ENCODE results near the gene PBX3. TPM values are rescaled to one million over a fixed set of nuclear protein-coding genes. Genes with fewer than 3 reads are reported as not detected.

Gene PBX3
- total RNA-seq, 1 donor from 2014 or later = 22.2 TPM

DNA sequence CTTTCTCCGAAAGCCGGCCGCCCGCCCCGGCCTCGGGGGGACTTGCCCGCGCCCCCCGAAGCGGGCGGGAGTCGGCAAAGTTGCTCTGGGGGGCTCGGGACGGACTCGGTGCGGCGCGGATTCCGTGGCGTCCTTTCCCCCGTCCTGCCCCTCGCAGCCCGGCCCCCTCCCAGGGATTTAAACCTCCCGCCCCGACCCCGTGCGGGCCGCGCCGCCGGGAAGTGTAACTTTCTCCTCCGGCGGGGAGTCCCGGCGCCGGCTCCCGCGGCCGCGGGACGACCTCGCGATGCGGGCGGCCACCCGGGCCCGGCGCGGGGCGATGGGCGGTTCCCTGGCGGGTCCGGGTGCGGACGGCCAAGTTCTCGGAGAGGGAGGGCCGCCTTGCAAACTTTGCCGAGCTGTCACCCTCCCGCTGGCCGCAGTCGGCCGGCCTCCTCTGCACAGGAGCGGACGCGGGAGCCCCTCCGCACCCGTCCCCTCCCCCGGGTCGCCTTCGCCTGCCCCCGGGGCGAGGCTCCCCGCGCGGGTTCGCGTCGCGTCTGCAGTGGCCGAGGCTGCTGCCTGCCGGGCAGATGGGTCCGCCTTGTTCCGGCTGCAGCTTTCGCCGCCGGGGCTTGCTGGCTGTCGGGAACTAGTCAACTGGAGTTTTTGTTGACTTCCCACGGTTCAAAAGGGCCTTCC lies 732 bp downstream of the PBX3 start:
- intact Hi-C loops (cut with micrococcal nuclease) = loop anchor here (5.0 to 10.0 kb wide), 7 partner anchors 74 to 976 kb away; partner anchors contain the start of genes GAPVD1, NR6A1 and PPP6C

DNA sequence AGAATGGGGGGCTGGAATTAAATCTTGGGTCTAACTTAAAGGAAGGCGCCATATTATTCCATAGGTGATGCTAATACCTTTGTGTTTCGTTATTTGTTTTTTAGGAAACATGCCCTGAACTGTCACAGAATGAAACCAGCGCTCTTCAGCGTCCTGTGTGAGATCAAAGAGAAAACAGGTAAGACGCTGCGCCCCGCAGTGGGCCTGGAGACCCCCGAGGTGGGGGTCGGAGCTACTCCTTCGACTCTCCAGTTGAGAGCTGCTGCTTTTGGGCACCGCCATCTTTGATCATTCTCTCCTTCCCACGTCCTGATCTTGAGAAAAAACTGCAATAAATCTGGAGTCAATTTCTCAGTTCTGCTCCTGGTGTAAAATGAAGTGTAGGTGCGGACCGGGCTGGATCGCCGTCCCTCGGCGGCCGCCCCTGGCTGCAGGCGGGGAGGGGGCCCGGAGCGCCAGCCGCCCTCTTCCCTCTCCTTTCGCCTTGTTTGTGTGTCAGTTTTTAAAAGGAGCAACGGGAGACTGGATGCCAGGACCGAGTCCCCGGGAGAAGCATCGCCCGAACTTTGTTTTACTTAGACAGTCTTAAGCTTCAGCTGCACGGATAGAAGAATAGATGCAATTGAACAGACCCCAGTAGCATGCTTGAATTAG lies 1.4 kb downstream of the PBX3 start:
- intact Hi-C loops (cut with micrococcal nuclease) = loop anchor here (5.0 to 10.0 kb wide), 7 partner anchors 74 to 976 kb away; partner anchors contain the start of genes GAPVD1, NR6A1 and PPP6C

DNA sequence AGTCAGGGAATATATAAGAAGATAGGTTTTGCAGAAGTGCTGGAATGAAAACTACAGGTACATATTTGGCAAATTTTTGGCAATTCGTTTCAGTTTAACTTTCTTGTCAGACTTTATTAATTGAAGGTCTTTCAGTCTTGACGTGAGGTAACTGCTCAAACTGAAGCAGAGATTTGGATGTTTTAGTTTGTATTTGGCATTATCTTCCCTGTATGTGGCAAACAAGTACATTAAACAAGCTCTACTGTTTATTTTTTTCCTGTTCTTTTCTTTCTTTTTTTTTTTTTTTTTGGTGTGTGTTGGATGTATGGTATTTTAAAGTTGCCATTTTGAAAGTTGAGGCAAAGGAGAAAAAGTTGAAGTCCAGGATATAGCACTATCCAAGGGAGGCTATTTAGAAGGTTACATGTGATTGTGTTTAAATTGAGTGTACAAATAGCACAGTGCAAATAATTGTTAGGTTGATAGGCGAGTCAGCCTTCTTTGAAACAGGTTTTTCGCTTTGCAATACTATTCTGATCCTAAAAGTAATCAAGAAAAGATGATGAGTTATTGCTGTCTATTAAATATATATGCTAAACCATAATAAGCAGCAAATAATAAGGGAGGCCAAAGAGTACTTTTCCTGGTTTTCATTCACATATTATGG lies 2.2 kb downstream of the PBX3 start:
- intact Hi-C loops (cut with micrococcal nuclease) = loop anchor here (5.0 to 10.0 kb wide), 7 partner anchors 73 to 977 kb away; partner anchors contain the start of genes GAPVD1, NR6A1 and PPP6C

DNA sequence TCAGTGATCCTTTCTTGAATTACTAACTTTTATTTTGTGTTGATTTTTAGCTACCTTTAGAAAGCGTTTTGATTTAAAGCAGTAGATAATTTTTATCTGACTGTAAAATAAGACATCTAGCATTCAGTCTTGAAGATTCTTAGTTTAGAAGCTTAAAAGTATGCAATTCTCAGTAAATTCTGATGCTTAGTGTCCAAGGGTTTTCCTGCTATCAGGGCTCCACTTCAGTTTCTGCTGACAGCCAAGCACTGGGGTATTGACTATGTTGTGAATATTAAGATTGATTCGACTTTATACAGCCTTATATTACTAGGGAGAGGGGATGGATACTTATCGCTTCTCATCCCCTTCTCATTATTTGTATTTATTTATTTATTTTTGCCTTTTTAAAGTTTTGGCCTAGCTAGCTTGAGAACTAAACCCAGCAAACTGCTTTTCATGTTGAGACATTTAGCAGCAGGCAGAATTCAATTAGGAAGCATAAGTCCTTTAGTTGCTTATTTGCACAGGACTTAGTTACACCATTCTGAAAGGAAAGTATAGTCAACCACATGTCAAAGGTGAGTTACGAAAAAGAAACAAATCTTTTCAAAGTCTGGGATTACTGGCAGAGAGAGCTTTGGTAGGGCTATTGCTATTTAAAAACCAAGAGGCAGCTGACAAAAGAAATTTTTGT lies 2.9 kb downstream of the PBX3 start:
- intact Hi-C loops (cut with micrococcal nuclease) = loop anchor here (5.0 to 10.0 kb wide), 7 partner anchors 72 to 978 kb away; partner anchors contain the start of genes GAPVD1, NR6A1 and PPP6C

DNA sequence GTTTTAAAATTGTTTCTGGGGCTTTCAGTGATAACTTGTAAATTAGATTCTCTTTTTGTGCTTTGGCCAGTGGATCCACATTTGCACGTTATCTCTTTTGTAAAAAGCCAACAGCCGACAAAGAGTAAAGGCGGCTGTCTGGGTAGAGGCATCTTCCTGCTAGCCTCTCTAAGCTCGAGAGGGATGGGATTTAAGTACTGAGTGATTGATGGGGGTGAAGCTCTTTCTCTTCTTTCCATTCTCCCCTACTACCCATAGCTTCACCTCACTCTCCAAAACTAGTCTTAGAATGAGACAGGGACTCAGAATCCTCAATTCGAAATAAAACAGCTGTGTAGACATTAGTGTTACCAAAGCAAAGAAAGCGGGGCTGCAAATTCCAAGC lies 3.4 kb downstream of the PBX3 start:
- intact Hi-C loops (cut with micrococcal nuclease) = no loop called here

DNA sequence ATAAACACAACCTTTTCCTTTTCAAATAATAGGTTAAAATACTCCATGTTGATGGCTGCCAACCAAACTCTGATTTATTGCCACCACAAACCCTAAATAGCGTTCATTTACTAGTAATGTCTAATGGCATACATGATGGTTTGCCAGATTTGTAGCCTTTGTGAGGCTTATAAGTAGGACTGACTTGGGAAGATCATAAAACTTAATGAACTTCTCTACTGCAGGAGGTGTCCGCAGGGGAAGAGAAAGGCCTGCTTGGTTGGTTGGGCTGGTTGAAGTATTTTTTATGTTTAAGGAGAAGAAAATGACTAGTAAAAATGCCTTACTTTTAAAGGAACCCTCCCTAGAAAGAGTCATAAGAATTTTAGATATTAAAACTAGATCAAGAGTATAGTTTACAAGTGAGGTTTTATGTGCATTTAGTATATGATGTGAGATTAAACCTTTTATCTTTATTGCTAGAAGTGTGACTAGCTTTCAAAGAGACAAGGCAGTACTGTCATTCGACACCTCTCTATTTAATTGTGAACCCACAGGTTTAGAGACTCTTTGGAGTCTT lies 5.0 kb downstream of the PBX3 start:
- intact Hi-C loops (cut with micrococcal nuclease) = no loop called here

DNA sequence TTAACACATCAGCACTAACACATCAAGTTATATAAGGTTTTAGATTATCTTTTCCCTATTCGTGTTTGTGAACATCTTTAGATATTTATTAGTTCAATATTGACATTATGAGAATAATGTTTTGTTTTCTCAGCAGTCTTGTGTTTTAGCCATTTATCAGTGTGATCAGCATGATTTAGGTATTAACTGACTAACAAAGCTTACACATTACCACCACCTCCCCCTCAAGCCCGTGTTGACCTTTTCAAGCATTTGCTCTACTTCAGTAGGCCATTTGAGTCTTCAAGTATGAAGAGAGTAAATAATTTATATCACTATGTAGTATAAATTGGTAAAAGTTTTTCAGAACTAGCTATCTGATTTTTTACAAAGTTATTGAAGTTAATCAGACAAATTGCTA lies 6.9 kb downstream of the PBX3 start:
- intact Hi-C loops (cut with micrococcal nuclease) = no loop called here

DNA sequence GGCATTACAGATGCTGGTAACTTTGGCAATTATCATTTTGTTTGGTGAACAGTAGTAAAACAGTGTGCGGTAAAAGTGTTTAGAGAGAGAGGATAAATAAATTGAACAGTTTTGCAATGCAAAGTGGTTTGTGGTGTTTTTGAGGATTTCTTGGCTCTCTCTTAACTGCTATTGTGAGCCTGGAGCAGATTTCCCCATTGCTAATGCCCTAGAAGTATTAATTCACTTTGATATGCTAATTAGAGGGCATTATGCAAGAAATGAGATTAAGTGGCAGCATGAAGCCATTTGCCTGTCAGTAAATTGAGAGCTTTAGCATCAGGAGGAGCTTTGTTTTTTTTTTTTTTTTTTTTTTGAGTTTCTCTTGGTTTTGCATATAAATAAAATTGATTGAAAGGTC lies 8.2 kb downstream of the PBX3 start:
- intact Hi-C loops (cut with micrococcal nuclease) = no loop called here

DNA sequence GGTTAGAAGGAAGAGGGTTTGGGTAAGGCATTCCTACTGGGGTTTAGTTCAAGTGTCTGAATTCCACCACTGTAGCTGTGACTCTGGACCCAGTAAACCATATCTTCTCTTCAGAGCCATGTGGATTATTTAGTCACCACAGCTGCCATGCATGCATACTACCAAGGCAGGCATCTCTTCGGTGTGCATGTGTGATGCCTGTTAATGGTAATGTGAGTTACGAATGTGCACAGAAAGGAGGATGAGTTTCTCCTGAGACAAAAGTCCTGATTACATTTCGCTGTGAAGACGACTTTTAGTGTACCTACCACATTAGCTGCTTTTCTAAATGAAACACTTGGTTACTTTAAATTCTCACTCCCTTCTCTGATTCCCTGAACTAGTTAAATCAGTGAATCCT lies 9.3 kb downstream of the PBX3 start:
- intact Hi-C loops (cut with micrococcal nuclease) = no loop called here

DNA sequence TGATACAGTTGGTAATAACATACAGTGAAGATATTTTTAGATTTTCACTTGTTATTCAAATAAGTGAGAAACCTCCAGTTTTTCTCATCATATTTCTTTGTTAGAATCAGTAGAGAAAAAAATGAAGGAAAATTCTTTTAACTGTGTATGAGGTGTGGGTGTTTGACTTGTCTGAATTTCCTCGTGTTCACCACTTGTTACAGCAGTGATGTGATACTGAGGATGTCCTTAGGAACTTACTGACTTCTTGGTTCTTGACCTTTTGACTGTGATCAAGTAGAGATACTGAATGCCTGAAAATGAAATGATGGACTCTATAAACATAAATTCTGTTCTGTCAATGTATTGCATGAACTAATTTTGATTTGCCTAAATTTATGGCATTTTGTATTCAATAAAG lies 10.7 kb downstream of the PBX3 start:
- intact Hi-C loops (cut with micrococcal nuclease) = no loop called here

DNA sequence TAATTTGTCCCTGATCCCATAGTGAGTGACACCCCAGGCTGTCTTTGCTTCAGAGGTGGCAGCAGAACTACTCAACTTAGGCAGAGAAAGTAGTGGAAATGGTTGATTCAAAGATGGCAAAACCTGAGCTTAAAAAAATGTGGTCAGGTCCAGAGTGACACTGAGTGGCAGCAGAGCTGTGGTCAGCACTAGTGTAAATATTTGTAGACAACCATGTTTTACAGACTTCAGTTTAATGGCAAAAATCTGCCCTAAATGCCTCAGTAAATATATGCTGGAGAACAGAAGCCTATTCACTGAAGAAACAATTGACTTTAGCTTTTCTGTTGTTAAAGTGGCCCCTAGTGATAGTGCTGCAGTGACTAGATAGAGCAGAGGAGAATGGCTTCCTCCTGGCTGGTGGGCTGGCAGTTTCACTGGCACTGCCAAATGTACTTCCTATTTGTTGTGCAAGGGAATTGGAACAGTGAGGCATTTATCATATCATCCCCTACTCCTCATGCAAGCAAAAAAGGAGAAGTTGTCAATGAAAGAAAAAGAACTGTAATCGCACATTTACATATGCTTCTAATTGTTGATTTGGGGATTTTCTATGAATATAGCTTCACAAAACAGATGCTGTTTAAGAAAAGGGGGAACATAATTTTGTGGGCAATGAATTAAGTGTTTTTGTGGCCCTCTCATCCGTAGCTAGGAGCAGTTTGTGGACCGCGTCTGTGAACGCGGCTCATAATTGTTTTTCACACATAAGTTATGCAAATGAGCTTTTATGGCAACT lies 12.0 kb downstream of the PBX3 start:
- intact Hi-C loops (cut with micrococcal nuclease) = no loop called here

DNA sequence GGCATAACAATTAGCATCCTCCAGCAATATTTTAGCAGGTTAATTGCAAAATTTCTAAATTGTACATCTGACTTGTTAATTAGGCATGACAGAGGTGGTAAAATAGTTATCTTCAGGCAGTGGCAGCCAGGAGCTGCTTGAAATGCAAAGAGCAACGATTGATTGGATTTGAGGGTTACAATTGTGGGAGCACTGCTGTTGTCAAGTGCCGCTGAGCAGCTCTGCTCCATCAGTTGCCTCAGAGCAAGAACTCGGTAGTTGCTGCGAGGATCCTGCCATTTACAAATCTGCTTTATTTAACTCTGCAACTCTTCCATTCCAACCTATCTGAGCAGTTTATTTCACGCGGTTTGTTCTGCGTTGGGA lies 12.6 kb downstream of the PBX3 start:
- intact Hi-C loops (cut with micrococcal nuclease) = no loop called here

DNA sequence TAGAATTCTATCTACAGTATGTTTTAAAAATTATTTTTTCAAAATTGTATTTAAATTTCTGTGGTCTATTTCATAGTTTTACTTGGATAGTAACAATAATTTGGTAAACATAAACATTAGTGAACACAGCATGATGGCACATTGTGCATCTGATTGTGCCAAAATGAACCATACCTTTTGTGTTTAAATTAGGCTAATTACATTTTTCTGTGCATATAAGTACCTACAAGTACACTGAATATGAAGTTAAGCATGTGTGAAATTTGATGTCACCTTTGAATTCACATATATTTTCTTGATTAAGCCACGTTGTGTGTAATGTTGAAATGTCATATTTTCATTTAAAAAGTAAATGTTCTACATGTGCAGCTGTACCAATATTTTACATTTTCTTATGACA lies 13.4 kb downstream of the PBX3 start:
- intact Hi-C loops (cut with micrococcal nuclease) = no loop called here

DNA sequence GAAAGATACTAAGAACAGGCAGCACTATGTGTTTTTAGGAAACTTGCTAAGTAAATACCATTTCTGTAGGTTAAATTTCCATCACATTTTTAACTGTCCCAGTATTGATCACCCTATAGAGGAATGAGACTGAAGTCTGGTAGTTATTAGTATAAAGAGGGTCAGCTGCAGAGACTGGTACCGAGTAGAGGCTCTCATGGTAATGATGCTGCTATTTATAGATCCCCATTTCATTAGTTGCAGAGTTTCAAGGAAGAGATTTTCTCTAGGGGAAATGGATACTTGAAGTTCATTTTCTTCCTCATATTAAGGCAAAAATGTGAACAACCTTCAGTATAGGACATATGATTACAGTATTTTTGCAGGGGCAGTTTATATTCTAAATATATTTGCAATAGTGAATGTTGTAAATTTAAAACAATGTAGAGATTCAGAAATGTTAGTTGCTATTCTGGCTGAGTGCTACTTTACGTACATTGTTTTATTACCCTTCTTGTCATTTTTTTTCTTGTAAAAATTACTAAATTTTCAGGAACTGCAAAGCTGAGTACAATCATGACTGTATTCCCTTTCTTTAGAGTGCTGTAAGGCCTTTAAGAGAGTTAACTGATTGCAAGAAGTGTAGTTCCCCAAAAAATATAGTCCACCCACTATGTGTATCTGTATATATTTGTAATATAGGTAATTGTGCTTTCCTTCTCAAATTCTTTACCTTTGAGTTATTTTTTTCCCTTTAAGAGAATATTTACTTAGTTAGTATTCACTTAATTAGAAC lies 14.7 kb downstream of the PBX3 start:
- intact Hi-C loops (cut with micrococcal nuclease) = no loop called here

DNA sequence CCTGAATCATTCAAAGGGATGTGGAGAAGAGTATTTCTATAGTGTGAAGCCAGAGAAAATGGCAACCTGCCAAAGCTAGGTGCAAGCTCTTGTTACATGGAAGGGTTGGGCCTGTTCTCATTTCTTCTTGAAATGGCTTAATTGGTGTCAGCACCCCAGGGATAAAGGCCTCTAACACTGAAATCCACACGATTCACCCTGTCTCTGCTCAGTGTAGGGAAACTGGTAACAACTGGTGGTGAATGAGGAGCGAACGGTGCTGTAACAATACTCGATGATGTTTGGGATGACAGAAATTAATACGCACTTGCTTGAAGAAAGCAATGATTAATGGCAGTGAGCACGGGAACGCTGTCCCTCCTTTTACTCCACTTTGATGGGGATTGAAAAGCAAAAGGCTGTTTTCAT lies 16.2 kb downstream of the PBX3 start:
- intact Hi-C loops (cut with micrococcal nuclease) = no loop called here

DNA sequence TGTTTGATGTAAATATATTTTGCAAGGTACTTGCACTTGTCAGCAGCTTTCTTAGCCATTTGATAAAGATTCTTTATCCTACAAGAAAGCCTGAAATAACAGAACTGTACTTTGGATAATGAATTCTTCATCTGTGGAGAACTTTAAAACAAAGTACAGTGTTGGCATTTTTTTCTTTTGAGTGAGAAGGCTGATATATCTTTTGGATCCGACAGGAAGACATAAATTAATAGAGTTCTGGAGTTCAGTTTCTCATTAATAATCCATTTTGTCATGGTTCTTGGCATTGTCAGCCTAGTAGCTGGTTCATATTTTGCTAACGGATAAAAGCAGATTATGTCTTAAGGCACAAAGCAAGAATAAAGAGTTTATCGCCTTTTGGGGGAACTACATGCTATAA lies 17.0 kb downstream of the PBX3 start:
- intact Hi-C loops (cut with micrococcal nuclease) = no loop called here

DNA sequence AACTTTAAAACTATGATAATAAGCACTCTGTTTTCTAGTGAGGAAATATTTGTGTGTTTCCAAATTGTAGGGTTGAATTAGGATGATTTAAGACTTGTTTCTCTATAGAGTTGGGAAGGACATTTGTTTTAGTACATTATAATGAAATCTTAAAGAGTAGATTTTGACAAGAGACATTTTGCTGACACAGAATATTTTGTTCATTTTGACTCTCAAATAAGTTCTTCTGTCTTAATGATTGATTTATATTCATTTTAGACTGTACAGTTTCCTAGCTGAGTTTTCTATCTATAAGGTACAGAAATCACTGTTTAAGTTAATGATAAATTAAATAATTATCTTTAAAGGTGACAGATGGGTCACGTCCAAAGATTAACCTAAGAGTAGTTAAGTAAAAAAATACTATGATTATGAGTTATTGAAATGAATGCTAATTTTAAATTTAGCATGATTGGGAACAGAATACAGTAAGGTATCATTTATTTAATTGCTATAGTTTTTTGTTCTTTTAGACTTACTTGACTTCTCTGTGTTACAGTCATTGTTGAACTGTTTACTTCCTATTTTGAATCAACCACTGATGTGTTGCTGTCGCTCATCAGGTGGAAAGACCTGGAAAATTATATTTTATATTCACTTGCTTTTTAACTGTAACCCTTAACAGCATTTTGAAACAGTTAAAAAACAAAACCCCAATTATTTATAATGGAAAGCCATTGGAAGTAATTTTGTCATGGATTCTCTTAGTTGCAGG lies 19.5 kb downstream of the PBX3 start:
- intact Hi-C loops (cut with micrococcal nuclease) = no loop called here

DNA sequence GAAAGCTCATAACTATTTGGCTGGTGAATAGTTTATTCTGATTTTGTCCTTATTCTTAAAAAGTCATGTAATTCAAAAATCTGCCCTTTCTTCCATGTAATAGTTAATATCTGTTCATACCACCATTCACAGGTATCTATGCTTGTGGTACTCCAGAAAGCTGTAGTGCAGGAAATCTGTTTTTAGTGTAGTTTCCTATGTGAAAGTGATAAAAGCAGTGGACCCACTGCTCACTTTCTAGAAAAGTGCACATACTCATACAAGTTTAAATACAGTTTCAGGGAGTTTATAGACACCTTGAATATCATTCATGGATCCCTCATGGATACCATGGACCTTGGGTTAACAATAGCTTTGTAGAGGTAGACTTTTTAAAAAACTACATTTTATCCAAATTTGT lies 20.2 kb downstream of the PBX3 start:
- intact Hi-C loops (cut with micrococcal nuclease) = no loop called here

DNA sequence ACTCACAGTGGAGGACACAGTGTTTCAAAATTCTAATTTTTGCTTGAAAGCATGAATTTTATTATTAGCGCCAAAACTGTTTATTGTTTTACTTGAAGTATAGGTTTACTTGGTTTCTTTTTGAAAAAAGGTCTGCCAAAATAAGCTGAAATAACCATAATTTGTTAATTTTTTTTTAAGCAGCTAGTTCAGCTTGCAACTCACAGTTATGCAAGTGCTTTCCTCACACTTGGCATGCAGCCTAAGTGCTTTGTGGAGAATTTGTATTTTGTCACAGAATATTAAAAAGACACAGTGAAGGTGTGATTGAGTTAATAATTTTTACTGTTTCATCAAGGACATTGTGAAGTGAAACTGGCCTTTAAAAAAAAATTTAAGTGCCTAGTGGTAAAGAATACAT lies 21.6 kb downstream of the PBX3 start:
- intact Hi-C loops (cut with micrococcal nuclease) = no loop called here
